NCI-H69 (cell line): ENCODE results near the gene DYNLL1.
"Not testable (repeated sequence)": the region's sequence is repeated elsewhere in the genome, so short reads cannot be mapped to it uniquely, and the experiment has no call there.

Experiments used
- DNase-seq: peaks from one replicate; lab custom pipeline; 2025; lab: John Stamatoyannopoulos, UW

DYNLL1 gene

GRCh38 chr12:120474616-120474960, 21.3 kb upstream of the DYNLL1 start:
- DNase-seq: peak; percentile 37

DNA sequence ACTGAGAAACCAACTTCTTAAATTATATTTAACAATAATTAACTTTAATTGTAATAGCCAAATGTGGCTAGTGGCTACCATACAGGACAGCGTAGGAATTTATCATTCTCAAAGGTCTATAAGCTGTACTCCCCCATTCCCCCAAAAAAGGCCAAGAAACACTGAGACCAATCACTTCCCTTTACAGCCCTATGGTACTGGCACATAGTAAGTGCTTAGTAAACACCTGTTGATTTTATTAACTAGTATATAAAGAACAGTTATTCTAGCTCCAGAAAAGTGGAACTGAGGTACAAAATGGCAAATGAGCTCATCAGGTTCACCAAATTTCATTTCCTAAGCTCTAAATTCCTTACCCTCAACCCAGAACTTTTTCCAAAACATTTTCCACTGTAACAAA, 20.3 kb upstream of the DYNLL1 start:
- no peak for DNase-seq

DNA sequence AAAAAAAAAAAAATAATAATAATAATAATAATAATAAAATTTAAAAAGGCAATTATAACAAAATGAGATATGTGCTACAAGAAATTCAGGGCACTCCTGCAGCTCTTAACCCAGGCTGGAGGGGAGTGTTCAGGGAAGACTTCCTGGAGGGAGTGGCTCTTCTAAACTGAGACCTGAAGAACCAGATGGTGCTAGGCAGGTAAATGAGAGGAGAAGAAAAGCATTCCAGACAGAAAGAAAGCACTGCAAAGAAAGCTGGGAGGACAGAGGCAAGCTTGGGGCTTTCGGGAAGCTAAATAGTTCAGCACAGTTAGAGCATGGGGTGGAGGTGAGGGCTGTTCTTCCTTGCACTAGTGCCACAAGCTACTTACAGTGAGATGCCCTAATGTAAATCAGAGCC, 16.5 kb upstream of the DYNLL1 start:
- DNase-seq: no peak

GRCh38 chr12:120480211-120480610, 15.7 kb upstream of the DYNLL1 start:
- DNase-seq: no peak

DNA sequence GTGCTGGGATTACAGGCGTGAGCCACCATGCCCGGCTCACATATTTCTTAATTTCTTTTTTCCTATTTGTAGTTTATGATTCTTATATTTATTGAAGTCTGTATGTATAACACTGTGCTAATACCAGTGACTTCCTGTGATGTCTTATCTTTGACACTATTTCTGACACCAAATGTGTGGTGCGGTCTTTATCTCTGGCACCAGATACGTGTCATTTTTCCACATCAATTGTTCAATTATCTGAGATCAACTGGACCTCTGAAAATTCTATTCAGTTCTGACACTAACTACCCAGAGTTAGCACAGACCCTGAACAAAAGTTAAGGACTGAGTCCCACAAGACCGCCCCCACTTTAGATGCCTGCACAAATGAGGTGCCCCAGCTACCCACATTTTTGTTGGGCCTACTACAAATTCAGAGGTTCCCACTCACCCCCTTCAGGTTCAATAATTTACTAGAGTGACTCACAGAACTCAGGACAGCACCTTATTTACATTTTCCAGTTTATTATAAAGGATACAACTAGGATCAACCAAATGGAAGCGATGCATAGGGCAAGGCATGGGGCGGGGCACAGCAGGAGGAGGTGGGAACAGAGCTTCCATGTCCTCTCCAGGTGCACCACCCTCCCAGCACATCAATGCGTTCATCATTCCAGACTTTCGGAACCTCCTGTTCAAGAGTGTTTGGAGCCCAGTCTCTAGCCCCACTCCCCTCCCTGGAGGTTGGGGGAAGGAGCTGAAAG, 14.7 kb upstream of the DYNLL1 start:
- no peak for DNase-seq

DNA sequence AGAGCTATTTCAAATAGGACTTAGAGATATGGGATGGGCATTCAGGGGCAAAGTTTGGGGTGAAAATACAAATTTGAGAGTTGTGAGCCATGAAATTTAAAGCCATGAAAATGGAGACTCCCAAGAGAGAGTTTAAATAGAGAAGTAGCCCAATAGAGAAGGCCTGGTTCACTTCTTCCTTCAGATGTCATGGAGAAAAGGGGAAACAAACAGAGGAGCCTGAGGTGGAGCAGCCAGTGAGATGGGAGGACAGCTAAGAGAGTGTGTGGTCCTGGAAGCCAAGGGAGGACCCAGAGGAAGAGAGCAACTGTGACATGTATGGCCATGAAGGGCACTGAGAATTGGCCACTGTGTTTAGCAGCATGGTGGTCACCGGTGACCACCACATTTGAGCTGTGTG, 12.3 kb upstream of the DYNLL1 start:
- DNase-seq: no peak

GRCh38 chr12:120485961-120486881, 9.7 kb upstream of the DYNLL1 start:
- peak; percentile 18 for DNase-seq

DNA sequence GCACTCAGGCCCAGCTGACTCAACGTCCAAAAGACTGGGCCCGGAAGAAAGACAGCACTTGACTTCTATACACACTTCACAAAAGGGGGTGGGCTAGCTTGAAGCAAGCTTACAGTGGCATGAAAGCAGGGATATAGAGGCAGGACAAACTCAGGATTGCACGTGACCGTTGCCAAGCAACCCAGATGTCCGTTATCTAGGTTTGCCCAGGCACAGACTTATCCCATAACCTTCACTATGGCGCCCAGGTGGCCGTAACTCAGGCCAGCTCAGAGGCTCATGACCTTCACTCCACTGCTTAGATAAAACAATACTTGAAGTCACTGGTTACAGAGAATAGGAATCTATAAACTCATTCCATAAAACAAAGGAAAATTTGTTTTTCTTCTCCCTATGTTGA, 8.4 kb upstream of the DYNLL1 start:
- DNase-seq: not testable (repeated sequence)

GRCh38 chr12:120488057-120488640, 7.8 kb upstream of the DYNLL1 start:
- DNase-seq: no peak

DNA sequence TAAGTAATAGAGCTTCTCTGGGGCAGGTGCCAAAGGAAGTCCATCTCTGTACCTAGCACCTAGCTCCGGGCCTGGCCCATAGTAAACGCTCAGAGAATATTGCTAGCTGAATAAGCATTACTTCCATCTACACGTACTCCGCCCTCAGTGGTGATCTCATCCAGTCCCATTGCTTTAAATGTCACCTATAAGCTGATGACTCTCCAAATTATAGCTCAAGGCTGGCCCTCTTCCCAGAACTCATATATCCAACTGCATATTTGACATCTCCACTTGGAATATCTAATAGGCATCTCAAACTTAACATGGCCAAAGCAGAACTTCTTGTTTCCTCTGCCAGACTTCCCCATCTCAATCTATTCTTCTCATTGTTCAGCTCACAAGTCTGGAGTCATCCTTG, 6.9 kb upstream of the DYNLL1 start:
- peak; percentile 24 for DNase-seq

DNA sequence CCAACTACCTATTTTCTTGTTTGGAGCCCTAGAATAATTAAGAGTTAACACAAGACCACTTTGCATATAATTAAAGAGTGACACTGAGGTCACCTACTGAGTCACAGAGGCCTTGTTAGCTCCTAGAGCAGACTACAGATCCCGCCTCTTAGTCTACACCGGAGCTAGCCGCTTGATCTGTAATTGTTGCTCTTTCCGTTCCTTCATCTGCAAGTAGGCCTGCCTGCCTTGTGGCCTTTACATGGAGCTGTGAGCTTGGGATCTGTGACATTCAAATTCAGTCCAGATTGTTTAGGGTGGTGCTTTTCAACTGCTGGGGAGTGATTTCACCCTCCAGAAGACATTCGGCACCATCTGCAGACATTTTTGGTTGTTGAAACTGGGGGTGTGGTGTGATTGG, 5.6 kb upstream of the DYNLL1 start:
- no peak for DNase-seq

GRCh38 chr12:120490833-120491512, 4.9 kb upstream of the DYNLL1 start:
- DNase-seq: no peak

GRCh38 chr12:120495186-120495730, 655 bp upstream of the DYNLL1 start:
- DNase-seq: no peak

GRCh38 chr12:120496413-120497340, 764 bp downstream of the DYNLL1 start:
- peak; percentile 89 for DNase-seq

- DNase-seq: no peak
Measured at GRCh38 chr12:120497524-120498150, 1.7 kb downstream of the DYNLL1 start.

DNA sequence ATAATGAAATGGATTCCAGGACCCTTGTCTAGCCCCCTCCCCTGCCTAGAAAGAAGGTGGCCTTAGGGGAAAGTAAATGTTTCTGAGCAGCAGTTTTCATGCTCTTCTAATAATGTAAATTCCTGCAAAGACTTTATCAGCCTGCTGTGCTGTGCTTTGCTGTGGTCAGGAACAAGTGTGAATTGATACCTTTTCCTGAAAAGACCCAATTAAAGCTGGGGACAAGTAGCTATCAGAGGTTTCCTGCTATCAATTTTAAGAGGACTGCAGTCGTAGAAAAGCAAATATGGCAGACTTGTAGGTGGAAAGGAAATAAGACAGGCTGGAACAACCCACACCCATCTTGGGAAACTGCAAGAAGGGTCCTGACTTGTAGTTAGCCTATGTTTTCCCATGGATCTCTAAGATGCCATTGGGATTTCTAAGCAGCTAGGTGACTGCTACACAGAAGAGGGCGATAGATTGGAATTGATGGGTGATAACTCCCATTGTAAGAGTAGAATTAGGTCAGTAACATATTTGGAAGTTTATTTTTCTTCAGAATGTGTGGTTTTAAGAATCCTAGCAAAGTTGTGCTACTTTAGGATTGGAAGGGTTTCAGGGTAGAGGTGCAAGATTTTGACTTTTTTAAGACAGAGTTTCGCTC, 3.1 kb downstream of the DYNLL1 start:
- DNase-seq: no peak

GRCh38 chr12:120500581-120500980, 4.7 kb downstream of the DYNLL1 start:
- DNase-seq: no peak

DNA sequence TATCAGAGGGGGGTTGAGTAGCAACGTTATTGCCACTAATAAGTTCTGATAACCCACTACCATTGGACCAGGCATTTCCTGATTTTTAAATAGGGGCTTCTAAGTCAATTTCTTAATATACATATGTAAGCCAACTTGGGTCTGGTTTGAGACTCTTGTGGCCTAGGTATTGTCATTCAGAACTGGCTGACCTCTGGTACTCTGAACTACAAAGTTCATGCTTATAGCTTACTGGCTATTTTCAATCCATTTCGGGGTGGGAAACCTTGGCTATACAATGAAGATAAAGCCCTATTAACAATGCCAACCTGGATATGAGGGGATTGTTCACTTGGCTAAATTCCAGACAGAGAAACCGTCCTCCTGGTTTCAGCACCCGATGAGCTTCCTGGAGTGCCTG, 8.7 kb downstream of the DYNLL1 start:
- DNase-seq: no peak

DNA sequence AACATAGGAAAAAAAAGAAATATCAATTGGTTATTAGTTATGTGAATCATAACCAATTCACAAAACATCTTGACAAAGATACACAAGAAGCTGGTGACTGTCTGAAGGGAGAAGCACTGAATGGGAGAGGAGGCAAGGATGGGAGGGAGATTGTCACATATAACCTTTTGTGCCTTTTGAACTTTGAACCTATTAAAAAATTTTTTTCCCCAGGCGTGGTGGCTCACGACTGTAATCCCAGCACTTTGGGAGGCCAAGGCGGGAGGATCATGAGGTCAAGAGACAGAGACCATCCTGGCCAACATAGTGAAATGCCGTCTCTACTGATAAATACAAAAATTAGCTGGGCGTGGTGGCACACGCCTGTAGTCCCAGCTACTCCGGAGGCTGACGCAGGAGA, 12.6 kb downstream of the DYNLL1 start:
- DNase-seq: no peak

GRCh38 chr12:120514002-120514401, 18.1 kb downstream of the DYNLL1 start:
- DNase-seq: no peak
